GM12865 (cell line): Measurements from ENCODE around the gene MITF.

Experiments used
- DNase-seq: peaks from one replicate; pipeline ENCODE4 v3.0.0; 2010; ENCODE audit warnings: low read depth
- H3K4me3 ChIP-seq: 2 replicates; pipeline ENCODE4 v1.5.1; 2011; ENCODE audit warnings: mild to moderate bottlenecking, low read depth, low read length, control low read depth
- TF ChIP-seq, protein P1 (sequence below): IDR thresholded peaks from 2 replicates; pipeline ENCODE4 v1.5.1; 2011; ENCODE audit warnings: low read length, control low read depth, low read depth, inconsistent platforms; ENCODE audit not compliant: insufficient read depth; ENCODE audit errors: missing control alignments

The MITF gene

DNA sequence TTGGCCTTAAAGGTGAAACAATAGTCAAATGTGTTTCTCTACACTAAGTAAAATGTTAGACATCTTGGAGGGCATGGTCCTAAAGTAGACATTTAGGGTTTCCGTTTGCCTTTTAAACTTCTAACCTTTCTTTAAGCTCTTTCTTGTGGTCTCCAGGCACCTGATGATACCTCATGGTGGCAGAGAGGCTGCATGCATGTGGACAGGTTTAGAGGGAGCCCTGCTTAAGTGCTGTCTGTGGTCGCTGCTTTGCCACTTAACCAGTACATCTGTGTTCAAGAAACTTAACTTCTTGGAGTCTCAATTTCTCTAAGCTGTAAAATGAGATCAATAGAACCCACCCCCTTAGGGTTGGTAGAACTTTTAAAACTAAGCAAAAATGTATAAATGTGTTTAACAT, 6.2 kb downstream of the MITF start:
- DNase-seq, result no peak
- no peak overlapping the region for H3K4me3 ChIP-seq
- TF ChIP-seq, protein P1, sequence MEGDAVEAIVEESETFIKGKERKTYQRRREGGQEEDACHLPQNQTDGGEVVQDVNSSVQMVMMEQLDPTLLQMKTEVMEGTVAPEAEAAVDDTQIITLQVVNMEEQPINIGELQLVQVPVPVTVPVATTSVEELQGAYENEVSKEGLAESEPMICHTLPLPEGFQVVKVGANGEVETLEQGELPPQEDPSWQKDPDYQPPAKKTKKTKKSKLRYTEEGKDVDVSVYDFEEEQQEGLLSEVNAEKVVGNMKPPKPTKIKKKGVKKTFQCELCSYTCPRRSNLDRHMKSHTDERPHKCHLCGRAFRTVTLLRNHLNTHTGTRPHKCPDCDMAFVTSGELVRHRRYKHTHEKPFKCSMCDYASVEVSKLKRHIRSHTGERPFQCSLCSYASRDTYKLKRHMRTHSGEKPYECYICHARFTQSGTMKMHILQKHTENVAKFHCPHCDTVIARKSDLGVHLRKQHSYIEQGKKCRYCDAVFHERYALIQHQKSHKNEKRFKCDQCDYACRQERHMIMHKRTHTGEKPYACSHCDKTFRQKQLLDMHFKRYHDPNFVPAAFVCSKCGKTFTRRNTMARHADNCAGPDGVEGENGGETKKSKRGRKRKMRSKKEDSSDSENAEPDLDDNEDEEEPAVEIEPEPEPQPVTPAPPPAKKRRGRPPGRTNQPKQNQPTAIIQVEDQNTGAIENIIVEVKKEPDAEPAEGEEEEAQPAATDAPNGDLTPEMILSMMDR, result no peak

- H3K4me3 ChIP-seq, result no peak overlapping the region
- TF ChIP-seq, protein P1, result no peak
- no peak for DNase-seq
Measured at GRCh38 chr3:69746119-69746518, 6.9 kb downstream of the MITF start.

- DNase-seq, result no peak
- TF ChIP-seq, protein P1, result no peak
- H3K4me3 ChIP-seq, result no peak overlapping the region
Measured at GRCh38 chr3:69747511-69748258, 8.4 kb downstream of the MITF start.

DNA sequence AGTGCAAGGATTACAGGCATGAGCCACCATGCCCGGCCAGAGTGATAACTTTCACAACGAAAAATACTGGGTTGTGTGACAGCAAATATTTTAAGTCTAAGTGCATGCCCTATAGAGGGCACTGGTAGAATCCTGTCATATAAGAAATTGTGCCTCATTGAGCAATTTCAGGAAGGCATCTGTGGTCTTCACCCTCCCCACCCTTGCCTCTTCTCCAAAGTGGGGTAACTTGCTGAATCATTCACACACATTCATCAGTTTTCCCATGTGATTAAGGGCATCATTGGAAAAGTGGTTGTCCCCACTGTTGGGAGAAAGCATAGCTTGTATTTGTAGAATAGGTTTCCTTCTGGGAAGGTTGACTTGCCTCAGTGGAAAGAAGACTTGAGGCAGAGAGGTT, 9.2 kb downstream of the MITF start:
- no peak for DNase-seq
- TF ChIP-seq, protein P1, result no peak
- H3K4me3 ChIP-seq, result no peak overlapping the region

DNA sequence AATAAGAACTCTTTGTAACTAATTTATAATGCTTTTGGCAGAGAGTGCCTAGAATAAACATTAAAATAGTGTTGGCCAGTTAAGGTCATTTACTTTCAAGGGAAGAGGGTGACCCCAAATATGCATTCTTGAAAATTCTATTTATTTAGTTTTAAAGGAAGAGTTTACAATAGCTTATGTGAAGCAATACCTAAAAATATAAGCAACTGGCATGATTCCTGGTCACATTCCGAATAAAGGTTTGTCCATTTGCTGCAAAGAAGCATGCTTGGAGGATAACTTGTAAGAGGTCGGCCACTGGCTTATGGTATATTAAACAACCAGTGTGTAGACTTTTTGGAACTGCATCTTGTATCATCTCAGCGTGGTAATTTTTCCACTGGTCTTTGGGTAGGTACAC, 10.2 kb downstream of the MITF start:
- no peak overlapping the region for H3K4me3 ChIP-seq
- TF ChIP-seq, protein P1, result no peak
- no peak for DNase-seq

GRCh38 chr3:69750549-69750948, 11.3 kb downstream of the MITF start:
- H3K4me3 ChIP-seq, result no peak overlapping the region
- DNase-seq, result no peak
- TF ChIP-seq, protein P1, result no peak

DNA sequence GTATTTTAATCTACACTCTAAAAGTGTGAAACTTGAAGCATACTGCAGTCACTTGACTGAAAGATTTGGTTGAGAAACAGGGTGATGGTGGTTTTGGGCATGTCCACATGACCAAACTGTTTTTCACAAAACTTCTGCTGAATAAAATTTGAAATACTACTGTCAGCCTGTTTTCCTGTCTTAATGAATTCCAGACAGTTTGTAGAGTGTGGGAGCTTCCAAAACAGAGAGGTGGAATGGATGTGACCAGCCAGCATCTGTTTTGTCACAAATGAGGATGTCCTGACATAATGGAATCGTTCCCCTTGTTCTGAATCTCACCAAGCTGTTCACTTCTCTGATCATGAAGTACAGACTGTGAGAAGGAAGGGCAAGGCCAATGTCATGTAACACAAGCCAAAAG, 11.8 kb downstream of the MITF start:
- TF ChIP-seq, protein P1, result no peak
- DNase-seq, result no peak
- H3K4me3 ChIP-seq, result no peak overlapping the region
